ENCODE results near the gene MARK2.
A peak's percentile ranks its signal among the peaks of the same experiment; 100 is the strongest.

MARK2 gene

GRCh38 chr11:63937713-63938478 lies 99.0 kb downstream of the MARK2 start:
- DNase-seq, result no peak

- DNase-seq, result peak; percentile 93 to 97 (median 95)
Measured at GRCh38 chr11:63938479-63939396, 99.8 kb downstream of the MARK2 start, which contains the start of gene NAA40. Gene NAA40 (plus strand): TSS chr11:63939002. CDS start chr11:63939097, 95 bp downstream.

- DNase-seq, result peak in 3 of 4 experiments; percentile 30 to 43 (median 36)
Measured at GRCh38 chr11:63939397-63939891, 100.5 kb downstream of the MARK2 start.

- peak; percentile 50 to 77 (median 64) for DNase-seq
Measured at GRCh38 chr11:63940786-63941185, 101.9 kb downstream of the MARK2 start.

- no peak for DNase-seq
Measured at GRCh38 chr11:63941901-63942300, 103.0 kb downstream of the MARK2 start.

GRCh38 chr11:63942803-63943202 lies 103.9 kb downstream of the MARK2 start:
- DNase-seq, result no peak

GRCh38 chr11:63944987-63945386 lies 106.1 kb downstream of the MARK2 start:
- DNase-seq, result no peak

GRCh38 chr11:63945477-63946163 lies 106.7 kb downstream of the MARK2 start:
- peak; percentile 62 to 76 (median 70) for DNase-seq

- DNase-seq, result peak in 3 of 4 experiments; percentile 11 to 41 (median 13)
Measured at GRCh38 chr11:63951779-63952536, 113.0 kb downstream of the MARK2 start.

- DNase-seq, result no peak
Measured at GRCh38 chr11:63952570-63952969, 113.7 kb downstream of the MARK2 start.

GRCh38 chr11:63958008-63958407 lies 119.1 kb downstream of the MARK2 start:
- DNase-seq, result no peak
